Measurements from ENCODE around the gene PTPRJ.

The PTPRJ gene

GRCh38 chr11:47967577-47968525, 12.5 kb upstream of the PTPRJ start:
- no peak for DNase-seq (ENCODE audit: low spot score)

GRCh38 chr11:47969401-47969800, 11.0 kb upstream of the PTPRJ start:
- no peak for DNase-seq (ENCODE audit: low spot score)

DNA sequence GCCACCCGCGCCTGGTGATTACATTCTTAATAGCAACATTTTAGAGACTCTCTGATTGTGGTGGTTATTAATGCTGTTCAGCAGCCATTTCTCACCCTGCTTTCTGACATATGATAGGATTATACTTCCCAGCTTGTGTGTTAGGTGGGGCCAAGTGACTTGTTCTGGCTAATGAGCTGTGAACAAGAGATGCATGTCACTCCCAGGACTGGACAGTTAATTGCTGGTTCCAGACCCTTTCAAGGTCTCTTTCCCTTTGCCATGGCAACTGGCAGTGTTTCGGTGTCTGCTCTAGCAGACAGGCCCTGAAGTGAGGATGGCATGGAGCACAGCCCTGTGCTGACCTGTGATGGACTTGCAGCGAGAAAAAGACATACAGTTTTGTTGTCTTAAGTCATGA, 8.9 kb upstream of the PTPRJ start:
- DNase-seq (ENCODE audit: low spot score): no peak

DNA sequence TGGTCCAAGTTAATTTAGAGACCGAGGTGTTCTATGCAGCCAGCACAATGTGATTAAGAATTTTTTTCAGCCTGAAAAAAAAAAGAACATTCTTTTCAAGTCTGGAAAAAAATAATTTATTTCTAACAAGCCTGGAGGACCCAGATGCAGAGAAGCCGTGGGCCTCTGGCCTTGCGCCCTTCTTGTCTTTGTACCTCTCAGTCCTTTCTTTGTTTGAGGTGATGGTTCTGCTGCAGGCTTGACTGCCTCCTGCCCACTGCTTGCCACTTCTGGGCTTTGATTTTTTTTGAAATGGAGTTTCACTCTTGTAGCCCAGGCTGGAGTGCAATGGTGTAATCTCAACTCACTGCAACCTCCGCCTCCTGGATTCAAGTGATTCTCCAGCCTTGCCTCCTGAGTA, 7.2 kb upstream of the PTPRJ start:
- no peak for DNase-seq (ENCODE audit: low spot score)

GRCh38 chr11:47976931-47977330, 3.4 kb upstream of the PTPRJ start:
- no peak for DNase-seq (ENCODE audit: low spot score)

DNA sequence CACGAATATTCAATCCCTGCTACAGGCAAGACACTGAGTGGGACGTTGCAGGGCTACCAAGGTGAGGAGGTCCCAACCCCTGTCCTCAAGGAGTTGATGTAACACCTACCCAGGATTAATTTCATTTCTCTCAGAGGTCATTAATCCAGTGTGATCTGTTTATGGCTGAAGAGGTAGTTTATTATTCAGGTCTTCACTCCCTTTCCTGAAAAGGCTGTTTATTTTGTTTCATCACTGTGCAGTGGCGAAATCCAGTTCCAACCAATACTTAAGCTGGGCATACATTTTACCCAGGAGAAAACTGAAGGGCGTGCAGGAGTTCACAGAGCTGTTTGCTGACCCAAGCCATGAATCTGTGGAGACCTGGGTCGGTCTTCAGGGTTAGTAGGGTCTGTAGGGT, 2.7 kb upstream of the PTPRJ start:
- DNase-seq (ENCODE audit: low spot score): no peak

GRCh38 chr11:47979378-47980087, 826 bp upstream of the PTPRJ start:
- no peak for DNase-seq (ENCODE audit: low spot score)

GRCh38 chr11:47980907-47981621, 705 bp downstream of the PTPRJ start:
- DNase-seq (ENCODE audit: low spot score): no peak

GRCh38 chr11:47981667-47982404, 1.5 kb downstream of the PTPRJ start:
- no peak for DNase-seq (ENCODE audit: low spot score)

DNA sequence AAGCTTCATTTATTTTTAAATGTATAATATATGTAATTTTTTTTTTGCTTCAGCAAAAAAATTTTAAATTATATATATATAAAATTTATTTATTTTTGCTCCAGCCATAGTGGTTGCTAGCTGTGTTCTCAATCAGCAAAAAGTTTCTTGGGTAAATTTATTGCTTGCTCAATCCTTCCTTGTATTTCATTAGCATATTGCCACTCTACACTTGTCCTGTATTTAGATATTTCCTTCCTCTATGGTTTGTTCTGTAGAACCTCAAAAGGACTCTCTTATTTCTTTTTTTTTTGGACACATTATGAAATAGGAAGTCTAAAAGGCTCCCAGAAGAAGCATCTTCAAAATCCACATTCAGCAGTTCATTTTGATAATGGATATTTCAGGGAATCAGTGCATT, 2.3 kb downstream of the PTPRJ start:
- DNase-seq (ENCODE audit: low spot score): no peak

GRCh38 chr11:47983464-47984397, 3.4 kb downstream of the PTPRJ start:
- DNase-seq (ENCODE audit: low spot score): no peak

- DNase-seq (ENCODE audit: low spot score): no peak
These were observed 5.9 kb downstream of the PTPRJ start for GRCh38 chr11:47986219-47986618.

GRCh38 chr11:47986742-47987141, 6.4 kb downstream of the PTPRJ start:
- DNase-seq (ENCODE audit: low spot score): no peak

GRCh38 chr11:47987310-47987709, 7.0 kb downstream of the PTPRJ start:
- DNase-seq (ENCODE audit: low spot score): no peak

DNA sequence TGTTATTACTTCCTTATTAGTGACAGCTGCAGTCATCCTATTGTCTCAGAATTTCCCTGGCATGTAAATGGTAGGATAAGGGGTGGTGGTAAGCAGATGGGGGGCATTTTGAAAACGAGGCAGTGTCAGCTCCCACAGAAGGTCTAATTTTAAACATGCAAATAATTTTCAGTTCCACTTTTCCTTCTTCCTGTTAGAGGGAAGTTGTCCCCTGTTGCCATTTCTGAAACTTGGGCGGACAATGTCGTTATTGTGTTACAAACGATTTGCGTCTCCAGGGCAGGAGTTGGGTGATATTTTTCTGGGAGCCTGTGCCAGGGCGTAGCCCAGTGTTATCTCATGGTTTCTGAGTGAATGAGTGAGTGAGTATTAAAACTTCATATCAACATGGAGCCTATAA, 7.4 kb downstream of the PTPRJ start:
- peak; percentile 54 for DNase-seq (ENCODE audit: low spot score)

DNA sequence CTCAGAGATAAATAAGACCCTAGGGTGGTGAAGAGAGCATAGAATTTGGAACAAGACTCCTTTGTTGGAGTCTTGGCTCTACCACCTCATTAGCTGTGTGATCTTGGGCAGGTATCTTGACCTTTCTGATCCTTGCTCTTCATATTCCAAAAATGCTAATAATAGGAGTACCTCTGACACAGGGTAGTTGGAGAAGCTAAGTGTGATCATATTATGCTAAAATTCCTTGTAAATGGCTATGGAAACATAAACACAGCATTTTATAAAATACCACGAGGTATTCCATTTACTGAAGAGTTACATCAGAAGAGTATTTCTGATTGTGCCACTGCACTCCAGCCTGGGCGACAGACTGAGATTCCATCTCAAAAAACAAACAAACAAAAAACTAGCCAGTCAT, 9.4 kb downstream of the PTPRJ start:
- DNase-seq (ENCODE audit: low spot score): no peak

- DNase-seq (ENCODE audit: low spot score): no peak
These were observed 11.0 kb downstream of the PTPRJ start for GRCh38 chr11:47991266-47991830.

DNA sequence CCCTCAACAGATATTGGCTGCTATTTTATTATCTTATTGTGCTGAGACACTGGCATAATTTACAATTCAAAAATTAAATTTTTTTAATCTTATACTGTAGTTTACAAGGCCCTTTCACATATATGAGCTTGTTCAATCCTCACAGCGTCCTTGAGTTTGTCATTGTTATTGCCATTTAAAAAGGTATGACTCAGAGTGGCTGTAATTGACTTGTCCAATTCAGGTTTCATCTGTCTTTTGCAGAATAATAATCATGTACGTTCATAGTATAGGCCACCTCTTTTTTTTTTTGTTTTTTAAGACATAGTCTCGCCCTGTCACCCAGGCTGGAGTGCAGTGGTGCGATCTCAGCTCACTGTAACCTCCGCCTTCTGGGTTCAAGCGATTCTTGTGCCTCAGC, 11.5 kb downstream of the PTPRJ start:
- DNase-seq (ENCODE audit: low spot score): no peak

DNA sequence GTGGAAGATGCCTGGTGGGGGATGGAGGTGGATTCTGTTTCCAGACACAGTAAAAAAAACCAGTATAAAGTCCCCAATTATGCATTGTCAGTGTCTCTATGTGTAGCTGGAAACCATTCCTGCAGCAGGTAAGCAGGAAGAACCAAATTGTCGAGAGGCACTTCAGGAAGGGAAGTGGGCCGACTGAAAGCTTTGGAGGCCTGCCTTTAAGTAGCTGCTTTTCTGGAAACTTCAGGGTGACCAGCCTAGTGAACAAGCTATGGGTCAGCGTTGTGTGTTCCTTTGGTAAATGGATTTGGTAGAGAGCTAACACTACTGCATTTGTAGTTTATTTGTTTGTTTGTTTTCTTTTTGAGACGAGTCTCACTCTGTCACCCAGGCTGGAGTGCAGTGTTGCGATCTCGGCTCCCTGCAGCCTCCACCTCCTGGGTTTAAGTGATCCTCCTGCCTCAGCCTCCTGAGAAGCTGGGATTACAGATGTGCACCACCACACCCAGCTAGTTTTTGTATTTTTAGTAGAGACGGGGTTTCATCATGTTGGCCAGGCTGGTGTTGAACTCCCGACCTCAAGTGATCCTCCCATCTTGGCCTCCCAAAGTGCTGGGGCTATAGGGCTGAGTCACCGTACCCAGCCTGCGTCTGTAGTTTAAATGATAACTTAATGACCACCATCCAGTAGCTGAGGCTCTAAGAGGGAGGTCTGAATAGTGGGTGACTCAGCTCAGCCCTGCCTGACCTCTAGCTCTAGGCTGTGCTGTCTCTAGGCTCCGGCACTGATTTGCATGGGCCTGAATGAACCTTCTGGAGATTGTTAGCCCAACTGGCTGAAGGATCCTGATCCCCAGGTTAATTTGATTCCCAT, 12.8 kb downstream of the PTPRJ start:
- no peak for DNase-seq (ENCODE audit: low spot score)

- DNase-seq (ENCODE audit: low spot score): no peak
These were observed 14.1 kb downstream of the PTPRJ start for GRCh38 chr11:47994417-47994816.
